HG03558 (cell line): Measurements from ENCODE around the gene DPH6.

Source experiments
- ATAC-seq: cut with Tn5 transposase; IDR thresholded peaks from one replicate; pipeline ENCODE4 v1.9.1; 2021; ENCODE audit warnings: moderate number of reproducible peaks; ENCODE audit not compliant: unreplicated experiment; ENCODE audit errors: extremely low read depth

Gene DPH6

DNA sequence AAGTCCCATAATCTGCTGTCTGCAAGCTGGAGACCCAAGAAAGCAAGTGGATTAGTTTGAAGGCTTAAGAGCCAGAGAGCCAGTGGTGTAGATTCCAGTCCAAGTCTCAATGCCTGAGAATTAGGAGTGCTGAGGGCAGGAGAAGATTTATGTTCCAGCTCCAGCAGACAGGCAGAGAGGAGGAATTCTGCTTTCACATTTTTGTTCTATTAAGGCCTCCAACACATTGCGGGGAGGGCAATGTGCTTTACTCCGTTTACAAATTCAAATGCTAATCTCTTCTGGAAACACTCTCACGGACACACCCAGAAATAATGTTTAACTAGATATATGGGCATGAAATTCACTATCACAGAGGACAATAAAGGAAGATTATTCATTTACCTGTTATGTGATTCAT lies 54.0 kb downstream of the DPH6 start:
- ATAC-seq = no peak

DNA sequence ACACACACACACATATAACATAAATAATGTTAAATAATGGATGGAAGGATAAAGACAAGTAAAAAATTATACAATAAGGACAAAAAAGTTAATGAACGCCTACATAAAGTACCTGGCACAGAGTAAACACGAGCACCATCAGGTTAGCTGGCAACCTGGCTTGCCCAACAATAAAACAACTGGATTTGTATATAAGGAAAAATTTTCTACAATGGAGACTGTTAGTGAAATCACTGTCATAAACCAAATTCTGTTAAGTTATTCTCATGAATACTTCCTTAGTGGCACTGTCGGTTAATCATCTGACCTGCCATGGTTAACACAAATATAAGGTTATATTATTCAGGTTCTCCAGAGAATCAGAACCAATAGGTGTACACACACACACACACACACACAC lies 54.8 kb downstream of the DPH6 start:
- ATAC-seq = no peak

DNA sequence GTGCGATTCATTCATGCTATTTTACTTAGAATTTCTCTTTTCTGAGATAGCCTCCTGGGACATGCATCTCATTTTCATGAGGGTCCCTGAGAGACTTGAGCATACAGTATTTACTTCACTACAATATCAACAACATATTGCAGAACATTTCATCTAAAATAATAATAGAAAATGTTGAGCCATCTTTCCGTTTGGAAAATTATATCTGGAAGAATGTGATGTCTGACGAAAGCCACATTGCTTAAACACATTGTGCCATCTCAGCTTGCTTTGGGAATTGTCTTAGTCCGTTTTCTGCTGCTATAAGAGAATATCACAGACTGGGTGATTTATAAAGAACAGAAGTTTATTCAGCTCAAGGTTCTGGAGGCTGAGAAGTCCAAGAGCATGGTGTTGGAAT lies 55.5 kb downstream of the DPH6 start:
- no peak for ATAC-seq

DNA sequence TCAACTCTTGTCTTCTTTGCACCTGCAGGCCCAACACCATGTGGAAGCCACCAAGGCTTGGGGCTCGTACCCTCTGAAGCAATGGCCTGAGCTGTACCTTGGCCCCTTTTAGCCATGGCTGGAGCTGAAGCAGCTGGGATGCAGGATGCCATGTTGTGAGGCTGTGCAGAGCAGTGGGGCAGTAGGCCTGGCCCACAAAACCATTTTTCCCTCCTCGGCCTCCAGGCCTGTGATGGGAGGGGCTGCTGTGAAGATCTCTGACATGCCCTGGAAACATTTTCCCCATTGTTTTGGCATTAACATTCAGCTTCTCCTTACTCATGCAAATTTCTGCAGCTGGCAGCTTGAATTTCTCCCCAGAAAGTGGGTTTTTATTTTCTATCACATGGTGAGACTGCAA lies 58.5 kb downstream of the DPH6 start:
- no peak for ATAC-seq

DNA sequence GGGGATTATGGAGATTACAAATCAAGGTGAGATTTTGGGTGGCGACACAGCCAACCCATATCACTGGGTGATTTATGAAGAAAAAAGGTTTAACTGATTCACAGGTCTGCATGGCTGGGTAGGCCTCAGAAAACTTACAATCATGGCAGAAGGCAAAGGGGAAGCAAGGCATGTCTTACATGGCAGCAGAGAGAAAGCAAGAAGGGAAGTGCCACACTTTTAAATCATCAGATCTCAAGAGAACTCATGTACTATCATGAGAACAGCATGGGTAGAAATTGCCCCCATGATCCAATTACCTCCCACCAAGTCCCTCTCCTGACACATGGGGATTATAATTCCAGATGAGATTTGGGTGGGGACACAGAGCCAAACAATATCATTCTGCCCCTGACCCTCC lies 59.7 kb downstream of the DPH6 start:
- ATAC-seq = no peak

DNA sequence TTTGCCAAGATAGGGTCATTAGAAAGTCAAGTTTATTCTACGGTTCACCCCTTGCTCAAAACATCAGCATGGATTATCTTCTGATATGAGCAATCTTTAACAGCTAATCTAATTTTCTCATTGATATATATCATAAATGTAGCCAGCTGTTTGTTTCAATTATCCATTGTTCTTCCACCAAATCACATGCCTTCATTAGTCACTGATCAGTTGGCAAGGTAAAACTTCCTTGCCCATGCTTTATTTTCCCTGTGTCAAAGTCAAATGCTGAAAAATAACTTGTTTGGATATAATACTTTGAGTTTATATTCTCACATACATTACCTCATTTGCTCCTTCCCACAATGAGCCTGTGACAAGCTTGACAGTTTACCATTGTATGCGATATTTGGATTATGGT lies 60.6 kb downstream of the DPH6 start:
- ATAC-seq = no peak

DNA sequence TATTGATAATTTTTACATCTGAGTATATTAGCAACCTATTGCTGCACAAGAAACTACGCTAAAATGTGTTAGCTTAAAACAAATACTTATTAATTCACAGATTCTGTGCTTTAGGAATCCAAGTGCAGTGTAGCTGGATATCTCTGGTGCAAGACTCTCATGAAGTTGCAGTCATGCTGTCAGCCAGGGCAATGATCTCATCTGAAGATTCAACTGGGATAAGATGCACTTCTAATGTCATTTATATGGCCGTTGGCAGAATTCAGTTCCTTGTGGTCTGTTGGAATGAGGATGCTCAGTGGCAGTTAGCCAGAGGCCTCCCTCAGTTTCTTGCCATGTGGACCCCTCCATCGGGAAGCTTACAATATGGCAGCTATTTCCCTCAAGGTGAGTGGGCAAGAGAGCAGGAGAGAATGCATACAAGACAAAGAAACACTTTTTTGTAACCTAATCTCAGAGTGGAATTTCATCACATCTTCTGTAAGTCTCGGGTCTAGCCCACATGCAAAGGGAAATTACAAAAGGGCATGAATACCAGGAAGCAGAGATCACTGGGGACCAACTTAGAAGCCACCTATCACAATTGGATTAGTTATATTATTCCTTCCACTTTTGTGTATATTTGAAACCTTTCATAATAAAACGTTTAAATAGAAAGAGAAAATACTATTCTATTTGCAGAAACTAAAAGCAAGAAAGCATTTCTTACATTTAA lies 61.6 kb downstream of the DPH6 start:
- ATAC-seq = no peak

DNA sequence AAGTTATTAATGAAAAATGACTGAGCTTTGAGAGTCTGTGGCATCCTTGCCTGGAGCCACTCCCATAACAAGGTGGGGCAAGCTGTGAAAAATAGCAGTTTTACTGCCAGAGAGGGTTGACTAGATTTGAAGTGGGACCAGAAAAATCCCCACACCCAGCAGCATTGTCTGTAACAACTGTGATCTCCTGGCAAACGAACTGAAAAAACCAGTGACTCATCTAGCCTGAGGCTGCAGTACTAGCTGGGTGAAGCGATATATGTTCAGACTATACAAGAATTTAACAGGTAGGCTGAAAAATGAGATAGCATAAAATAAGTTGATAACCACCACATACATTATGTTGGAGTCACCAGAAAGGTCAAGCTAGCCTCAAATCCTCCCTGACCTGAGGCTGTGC lies 64.0 kb downstream of the DPH6 start:
- ATAC-seq = no peak

DNA sequence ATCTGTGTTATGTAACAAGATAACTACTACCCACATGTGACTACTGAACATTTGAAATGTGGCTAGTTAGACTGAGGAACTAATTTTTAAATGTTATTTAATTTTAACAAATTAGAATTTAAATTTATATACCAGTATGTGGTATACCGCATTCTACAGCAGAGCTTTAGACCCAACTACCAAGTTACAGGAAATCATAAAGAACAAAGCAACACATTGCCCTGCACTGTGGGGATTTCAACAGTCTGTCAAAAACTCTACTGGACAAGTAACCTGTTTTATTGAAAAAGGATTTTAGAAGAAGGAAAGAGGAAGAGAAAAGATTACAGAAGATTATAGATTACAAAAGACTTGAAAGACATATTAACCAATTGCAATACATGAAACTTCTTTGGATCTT lies 64.9 kb downstream of the DPH6 start:
- ATAC-seq = no peak

DNA sequence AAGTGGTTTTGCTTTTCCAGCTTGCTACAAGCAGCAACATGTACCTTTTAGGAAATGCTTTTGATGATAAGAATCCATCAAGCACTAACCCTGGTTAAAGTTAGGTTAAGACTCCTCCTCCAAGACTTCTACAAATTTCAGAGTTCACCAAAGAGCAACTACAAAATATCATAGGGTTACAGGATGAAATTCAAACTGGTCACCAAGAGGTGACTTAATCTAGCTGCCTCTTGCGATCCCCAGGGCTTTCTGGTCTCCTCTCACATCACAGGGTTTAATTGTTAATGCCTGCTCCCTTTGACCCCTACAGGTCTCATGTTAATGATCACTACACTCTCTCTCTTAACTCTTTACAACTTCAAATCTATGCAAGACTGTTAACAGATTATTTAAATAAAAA lies 66.5 kb downstream of the DPH6 start:
- no peak for ATAC-seq

DNA sequence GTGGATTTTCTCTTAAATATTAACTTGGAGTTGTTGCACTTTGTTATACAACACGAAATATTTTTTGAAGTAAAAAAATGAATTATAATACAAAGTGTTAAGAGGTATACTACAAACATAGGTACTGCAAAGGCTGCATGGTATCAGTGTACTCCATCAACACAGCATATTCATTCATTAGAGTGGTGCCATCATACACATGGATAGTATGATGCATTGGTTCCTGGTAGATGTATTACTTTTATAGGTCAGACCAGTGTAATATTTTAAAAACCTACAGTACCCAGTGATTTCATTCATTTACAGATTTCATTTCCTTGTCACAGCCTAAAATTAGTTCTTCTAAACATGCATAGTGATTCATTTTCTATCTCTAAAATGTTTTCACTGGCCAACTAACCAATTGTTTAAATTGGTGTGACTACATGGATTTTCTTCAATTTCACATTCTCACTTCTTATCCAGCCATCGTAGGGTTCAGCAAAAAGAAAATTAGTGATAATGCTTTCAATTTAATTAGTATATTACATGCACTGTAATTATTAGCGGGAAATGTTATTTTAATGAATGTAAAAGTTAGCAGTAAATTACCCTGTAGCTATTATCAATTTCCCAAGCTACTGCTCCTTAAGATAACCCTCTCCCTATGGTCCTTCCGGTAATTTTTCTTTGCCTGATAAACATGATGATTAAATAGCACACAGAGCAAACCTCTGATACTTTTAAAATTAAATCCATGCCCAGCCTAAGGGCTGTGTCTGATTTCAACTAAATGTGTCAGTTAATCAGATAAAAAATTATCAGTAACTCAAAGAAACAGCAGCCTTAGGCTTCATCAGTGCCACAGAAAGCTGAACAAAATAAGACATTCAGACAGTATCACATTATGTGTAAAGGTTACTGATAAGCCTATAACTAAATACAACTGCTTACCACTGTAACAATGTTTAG lies 68.4 kb downstream of the DPH6 start:
- no peak for ATAC-seq

DNA sequence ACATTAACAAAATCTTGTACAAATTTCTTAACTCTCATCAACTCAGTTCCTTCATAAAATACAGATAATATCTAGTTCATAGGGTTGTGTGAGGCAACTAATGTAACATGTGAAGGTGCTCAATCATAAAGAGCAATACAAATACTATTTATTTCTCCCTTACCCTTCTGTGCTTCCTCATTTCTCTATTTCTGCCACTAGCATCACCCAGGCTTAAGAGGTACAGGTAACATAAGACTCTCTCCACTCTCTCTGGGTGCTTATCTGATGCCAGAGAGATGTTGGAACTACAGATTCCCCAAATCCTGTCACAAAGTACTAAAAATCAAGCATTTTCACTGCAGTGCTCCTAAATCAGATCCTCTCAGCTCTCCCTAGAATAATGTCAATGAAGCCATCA lies 74.9 kb downstream of the DPH6 start:
- no peak for ATAC-seq

DNA sequence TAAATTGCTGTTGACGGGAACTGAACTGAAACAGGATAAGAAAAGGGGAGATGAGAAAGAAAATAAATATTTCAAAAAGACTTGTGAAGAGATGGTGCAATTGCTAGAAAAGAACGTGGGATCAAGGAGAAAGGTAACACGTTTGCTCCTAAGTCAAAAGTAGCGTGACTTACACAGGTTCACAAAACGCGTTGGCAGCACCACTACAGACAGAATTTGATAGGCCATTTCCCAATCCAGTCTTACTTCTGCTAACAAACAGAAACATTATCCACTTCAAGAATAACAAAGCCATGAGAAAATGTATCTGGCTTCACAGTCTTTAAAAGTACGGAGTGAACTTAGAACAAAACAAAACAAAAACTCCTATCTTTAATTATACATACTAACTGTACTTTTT lies 75.5 kb downstream of the DPH6 start:
- no peak for ATAC-seq

DNA sequence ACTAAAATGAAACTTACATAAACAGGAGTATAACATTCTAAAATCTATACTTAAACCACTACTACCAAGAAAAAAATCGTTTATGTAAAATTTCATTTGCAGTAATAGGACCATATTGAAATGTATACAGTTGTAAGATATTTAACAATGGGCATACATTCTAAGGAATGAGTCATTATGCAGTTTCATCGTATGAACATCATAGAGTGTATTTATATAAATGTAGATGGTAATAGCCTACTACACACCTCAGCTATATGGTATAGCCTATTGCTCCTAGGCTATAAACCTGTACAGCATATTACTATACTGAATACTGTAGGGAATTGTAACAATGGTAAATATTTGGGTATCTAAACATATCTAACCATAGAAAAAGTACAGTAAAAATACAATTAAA lies 79.5 kb downstream of the DPH6 start:
- no peak for ATAC-seq

DNA sequence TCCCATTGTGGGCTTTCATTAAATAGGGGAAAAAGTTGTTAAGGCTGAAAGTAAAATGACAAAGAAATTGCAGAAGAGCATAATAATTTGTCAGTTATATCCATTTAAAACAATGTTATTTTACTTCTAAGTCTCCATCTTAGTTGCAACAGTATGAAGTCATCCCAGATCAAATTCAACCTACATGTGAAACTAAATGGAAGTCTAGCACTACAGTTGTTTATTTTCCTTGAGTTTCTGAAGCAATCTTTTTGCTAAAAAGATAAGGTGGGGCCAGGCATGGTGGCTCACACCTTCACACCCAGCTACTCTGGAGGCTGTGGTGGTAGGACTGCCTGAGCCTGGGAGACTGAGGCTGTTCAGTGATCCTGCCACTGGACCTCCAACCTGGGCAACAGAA lies 80.2 kb downstream of the DPH6 start:
- ATAC-seq = no peak

DNA sequence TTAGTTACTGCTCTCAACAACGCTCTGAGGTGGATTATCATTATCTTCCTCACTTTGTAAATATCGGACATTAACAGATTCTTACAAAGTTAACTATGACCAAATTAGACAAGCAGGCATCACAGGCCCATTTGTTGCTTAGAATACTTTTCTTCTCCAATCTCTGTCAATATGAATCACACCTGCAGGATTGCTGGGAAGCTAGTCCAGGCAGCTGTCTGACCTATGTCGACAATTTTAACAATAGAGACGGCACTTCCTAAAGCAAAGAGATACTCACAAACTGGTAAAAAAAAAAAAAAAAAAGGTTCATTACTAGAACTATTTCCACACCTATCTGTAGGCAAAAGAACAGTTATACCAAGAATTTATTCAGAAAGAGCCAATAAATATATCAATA lies 85.3 kb downstream of the DPH6 start:
- ATAC-seq = no peak

DNA sequence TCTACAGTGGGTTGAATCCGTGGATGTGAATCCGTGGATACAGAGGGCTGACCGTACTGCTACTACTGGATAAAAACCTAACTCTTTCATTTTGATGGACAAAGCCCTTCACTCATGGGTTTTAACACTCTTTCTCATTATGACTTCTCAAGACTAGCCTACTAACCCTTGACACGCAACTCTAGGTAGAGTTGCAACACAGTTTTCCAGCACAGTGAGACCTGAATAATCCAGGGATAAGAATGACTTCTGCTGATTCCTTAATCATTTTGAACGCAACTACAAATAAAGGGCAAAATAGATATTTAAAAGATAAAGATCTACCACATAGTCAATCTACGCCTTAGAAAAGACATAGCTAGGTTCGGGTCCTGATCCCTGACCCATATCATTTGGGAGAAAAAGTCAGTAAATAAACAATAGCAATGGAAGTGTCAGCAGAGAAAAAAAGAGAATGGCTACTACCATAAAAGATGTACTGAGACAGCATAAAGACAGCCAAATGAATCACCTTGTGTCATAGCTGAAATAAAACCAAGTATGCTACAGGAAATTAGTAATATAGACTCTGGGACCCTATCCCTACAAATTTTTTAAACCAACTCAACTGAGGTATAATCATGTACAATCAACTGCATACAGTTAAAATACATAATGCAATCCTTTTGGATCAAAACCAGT lies 87.6 kb downstream of the DPH6 start:
- ATAC-seq = no peak

DNA sequence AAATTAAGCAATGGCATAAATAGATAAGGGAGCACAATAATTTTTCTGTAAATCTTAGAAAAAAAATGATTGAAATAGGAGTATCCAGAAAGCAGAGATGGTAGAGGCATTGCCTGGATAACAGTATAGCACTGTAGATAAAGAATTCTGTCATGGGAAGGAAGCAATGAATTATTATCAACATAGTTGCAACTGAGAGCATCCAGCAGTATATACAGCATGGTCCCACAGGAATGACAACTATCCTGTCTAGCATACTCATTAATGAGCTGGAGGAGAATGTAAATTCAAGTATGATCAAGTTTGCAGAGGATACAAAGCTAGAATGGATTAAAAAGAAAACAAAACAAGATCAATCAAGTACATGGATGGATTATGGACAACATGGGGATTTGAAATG lies 90.8 kb downstream of the DPH6 start:
- no peak for ATAC-seq

DNA sequence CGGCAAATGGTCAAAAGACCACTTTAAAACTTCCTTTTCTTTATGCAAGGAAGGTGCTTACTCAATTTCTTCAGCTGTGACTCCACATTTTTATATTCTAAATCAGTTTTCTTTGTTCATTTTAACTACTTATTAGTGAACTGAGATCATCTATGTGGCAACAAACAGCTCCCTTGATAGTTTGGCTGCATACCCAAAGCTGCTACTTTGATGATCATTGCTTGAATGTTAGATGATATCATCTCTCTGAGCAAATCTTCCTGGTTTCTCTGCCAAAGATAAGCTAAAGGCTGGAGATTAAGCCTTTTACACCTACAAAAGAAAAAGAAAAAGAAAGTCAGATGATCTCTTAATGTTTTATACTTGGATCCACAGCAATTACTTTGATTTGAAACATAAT lies 95.5 kb downstream of the DPH6 start:
- ATAC-seq = no peak

DNA sequence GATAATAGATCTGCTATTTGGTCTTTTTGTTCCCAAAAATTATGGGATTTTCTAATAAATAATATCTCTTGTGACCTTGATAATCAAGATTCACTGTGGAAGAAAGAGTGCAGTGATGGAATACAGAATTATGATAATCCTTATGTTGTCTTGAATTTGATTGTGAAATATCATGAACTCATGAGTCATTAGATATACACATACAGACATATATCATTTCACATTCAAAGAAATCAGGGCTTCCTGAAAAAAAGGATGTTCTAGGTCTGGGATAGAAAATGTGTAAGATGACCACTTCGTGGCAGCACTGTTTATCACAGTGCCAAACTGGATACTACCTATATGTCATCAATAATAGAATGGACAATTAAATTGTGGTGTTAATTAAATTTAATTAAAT lies 97.7 kb downstream of the DPH6 start:
- ATAC-seq = no peak

DNA sequence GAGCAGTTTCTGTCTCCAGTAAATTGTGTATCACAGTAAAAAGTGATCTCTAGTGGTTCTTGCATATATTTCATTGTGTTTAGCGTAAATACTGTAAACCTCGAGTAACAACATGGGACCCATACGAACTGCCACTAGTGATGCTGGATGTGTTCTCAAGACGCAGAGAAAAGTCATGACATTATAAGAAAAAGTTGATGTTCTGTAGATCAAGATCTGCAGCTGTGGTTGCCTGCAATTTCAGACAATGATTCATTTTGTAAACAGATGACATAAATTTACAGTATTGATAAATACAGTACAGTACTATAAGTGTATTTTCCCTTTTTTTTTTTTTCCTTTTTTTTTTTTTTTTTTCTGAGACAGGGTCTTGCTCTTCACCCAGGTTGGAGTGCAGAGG lies 100.1 kb downstream of the DPH6 start:
- ATAC-seq = no peak
